Upper lobe of right lung (tissue), 1 donor: ENCODE results near the gene CMIP. TPM values are rescaled to one million over a fixed set of nuclear protein-coding genes. Genes with fewer than 3 reads are reported as not detected.
"Not testable (repeated sequence)": the region's sequence is repeated elsewhere in the genome, so short reads cannot be mapped to it uniquely, and the experiment has no call there.

Experiments used
- ATAC-seq: fragments of 200-7000 bp; cut with Tn5 transposase; one replicate; pipeline ENCODE4 v1.9.1; 2020; ENCODE audit warnings: mild to moderate bottlenecking, moderate library complexity
- DNase-seq: peaks from one replicate; pipeline ENCODE4 v3.0.0-alpha.2; 2020
- H3K27ac ChIP-seq: fragments of 200-600 bp; one replicate; pipeline ENCODE4 v1.8.0; 2022
- H3K27me3 ChIP-seq: fragments of 200-600 bp; one replicate; pipeline ENCODE4 v1.8.0; 2022; ENCODE audit warnings: mild to moderate bottlenecking
- H3K36me3 ChIP-seq: fragments of 200-600 bp; one replicate; pipeline ENCODE4 v1.8.0; 2022
- H3K4me1 ChIP-seq: fragments of 200-600 bp; one replicate; pipeline ENCODE4 v1.8.0; 2022
- H3K4me3 ChIP-seq: fragments of 200-600 bp; one replicate; pipeline ENCODE4 v1.8.0; 2022; ENCODE audit warnings: mild to moderate bottlenecking
- H3K9me3 ChIP-seq: fragments of 200-600 bp; one replicate; pipeline ENCODE4 v1.8.0; 2022
- CTCF ChIP-seq: fragments of 200-600 bp; IDR thresholded peaks from one replicate; pipeline ENCODE4 v1.8.0; 2022; ENCODE audit warnings: antibody characterized with exemption
- intact Hi-C: fragments of 100-400 bp; cut with DNase I; formaldehyde crosslinking; loops from one replicate; pipeline ENCODE4 v1.11.0; 2022
- total RNA-seq: library from RNA; stranded (reverse); fragmentation: NEBNext Ultra II Directional; extraction: Animal tissue kit (Norgen Biotek cat#: 25700); gene quantifications from one replicate; pipeline ENCODE4 v1.2.1, GENCODE V29; 2021
- donor health status: DM: no; HTN: yes; CAD: no; lungs with severe emphysema.

The CMIP gene
- total RNA-seq, 1 donor from 2014 or later = 73.8 TPM

DNA sequence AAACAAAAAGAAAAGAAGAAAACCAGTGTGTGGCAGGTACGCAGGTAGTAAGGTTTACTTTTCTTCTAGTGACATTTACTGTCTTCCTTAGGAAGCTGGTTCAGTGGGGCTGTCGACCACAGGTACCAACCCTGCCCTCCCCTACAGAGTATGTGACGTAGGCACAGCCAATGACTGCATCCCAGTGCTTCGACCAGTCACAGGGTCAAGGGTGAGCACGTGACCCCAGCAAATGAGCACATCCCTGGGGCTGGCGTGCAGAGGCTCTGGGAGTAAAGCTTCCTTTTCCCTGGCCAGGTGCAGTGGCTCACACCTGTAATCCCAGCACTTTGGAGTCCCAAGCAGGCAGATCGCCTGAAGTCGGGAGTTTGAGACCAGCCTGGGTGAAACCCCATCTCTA is 295.6 kb downstream of the CMIP start:
- no peak for DNase-seq
- Histone ChIP-seq H3K27me3 (no peaks in the 10 kb centered on the region), H3K4me1 (peaks cover 9% of the 10 kb centered on the region), H3K27ac (no peak overlapping the region), H3K4me3 (no peak overlapping the region), H3K36me3 (no peaks in the 10 kb centered on the region), H3K9me3 (no peaks in the 10 kb centered on the region)
- TF ChIP-seq CTCF = no peak
- no peak for ATAC-seq
- intact Hi-C loops = no loop called here

GRCh38 chr16:81741430-81741770 is 296.8 kb downstream of the CMIP start:
- H3K36me3 ChIP-seq, H3K27me3 ChIP-seq, DNase-seq, H3K9me3 ChIP-seq, H3K4me3 ChIP-seq, H3K27ac ChIP-seq, intact Hi-C loops, ATAC-seq: not testable (repeated sequence)
- peaks cover 16% of the 10 kb centered on the region for H3K4me1 ChIP-seq

- ATAC-seq (no peak), DNase-seq (no peak)
- no peak overlapping the region for H3K4me3 ChIP-seq
- H3K36me3 ChIP-seq = no peaks in the 10 kb centered on the region
- H3K4me1 ChIP-seq = peaks cover 8% of the 10 kb centered on the region
- H3K27ac ChIP-seq = no peak overlapping the region
- no peaks in the 10 kb centered on the region for H3K27me3 ChIP-seq
- no peak for TF ChIP-seq CTCF
- no peaks in the 10 kb centered on the region for H3K9me3 ChIP-seq
- intact Hi-C loops = no loop called here
Observed at GRCh38 chr16:81744385-81744784, 299.8 kb downstream of the CMIP start.

DNA sequence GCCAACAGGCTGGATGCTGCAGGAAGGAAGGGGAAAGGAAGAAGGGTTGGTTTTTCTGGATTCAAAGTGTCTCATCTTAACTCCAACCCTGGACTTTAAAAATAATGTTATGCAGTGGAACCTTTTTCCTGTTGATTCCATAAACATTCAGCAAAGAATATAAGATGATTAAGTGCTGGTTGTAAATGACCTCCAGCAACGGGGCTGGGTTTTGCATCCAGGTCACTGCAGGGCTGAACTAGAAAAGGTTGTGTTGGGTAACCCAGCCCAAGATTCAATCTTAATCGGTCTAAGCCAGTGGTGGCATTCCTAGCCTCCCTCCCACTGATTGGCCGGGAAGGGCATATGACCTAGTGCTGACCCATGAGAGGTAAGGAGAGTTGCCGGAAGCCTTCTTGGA is 300.3 kb downstream of the CMIP start:
- intact Hi-C loops = no loop called here
- ATAC-seq = no peak
- no peak overlapping the region for H3K27ac ChIP-seq

DNA sequence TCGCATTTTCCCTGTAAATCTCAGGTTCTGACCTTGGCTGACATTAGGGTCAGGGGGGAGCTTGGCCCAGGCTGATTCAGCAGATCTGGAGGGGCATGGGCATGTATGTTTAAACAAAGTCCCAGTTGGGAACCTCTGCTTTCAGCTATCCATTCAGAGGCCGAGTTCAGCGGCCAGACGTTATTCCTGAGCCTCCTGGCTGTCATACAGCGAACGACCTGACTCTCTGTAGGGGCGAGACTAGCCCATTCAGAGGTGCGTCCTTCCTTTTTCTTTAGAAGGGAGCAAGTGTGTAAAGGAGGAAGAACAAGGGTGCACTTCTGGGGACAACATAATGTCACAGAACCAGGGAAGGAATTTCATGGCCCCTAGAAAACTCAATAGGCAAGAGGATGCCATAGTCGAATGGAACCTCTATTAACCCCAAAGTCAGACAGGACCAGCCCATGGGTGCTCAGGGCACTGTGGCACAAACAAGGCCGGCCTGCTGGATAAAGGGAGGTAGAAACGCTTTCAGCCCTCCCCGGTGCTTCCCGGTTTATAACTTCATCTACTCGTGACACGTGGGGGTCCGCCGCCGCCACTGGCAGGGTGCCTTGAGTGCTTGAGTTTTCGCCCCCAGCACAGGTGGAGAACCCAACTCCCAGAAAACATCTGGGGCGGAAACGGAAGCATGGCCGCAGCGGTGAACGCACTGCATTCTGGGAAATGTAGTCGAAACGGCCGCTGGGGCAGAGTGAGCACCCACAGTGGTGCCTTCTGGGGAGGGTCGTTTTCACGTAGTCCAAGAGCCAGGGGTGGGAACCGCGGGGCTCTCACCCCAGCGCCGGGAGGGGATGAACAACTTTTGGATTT is 301.3 kb downstream of the CMIP start:
- TF ChIP-seq CTCF = no peak
- Histone ChIP-seq H3K9me3 (no peaks in the 10 kb centered on the region), H3K4me3 (peak overlapping the region; percentile 45), H3K4me1 (peaks cover 8% of the 10 kb centered on the region), H3K36me3 (no peaks in the 10 kb centered on the region), H3K27ac (peak overlapping the region; percentile 9), H3K27me3 (no peaks in the 10 kb centered on the region)
- ATAC-seq (peak; percentile 93), DNase-seq (peak; percentile 85)
- intact Hi-C loops = no loop called here

More for the DNA sequence above, 300.3 kb downstream of the CMIP start:
- Histone ChIP-seq H3K4me1 (peaks cover 8% of the 10 kb centered on the region), H3K36me3 (no peaks in the 10 kb centered on the region), H3K27me3 (no peaks in the 10 kb centered on the region), H3K4me3 (no peak overlapping the region), H3K9me3 (no peaks in the 10 kb centered on the region)
- TF ChIP-seq CTCF = no peak
- no peak for DNase-seq

- no peak for DNase-seq
- peak overlapping the region; percentile 45 for H3K4me3 ChIP-seq
- no peaks in the 10 kb centered on the region for H3K27me3 ChIP-seq
- no peaks in the 10 kb centered on the region for H3K9me3 ChIP-seq
- no peaks in the 10 kb centered on the region for H3K36me3 ChIP-seq
- intact Hi-C loops = no loop called here
- no peak for ATAC-seq
- H3K27ac ChIP-seq = no peak overlapping the region
- H3K4me1 ChIP-seq = peaks cover 8% of the 10 kb centered on the region
- TF ChIP-seq CTCF = no peak
Observed at GRCh38 chr16:81746566-81746965, 302.0 kb downstream of the CMIP start.
